HG02885 (cell line): ENCODE data around the gene CPEB3.
"Not testable (repeated sequence)": the region's sequence is repeated elsewhere in the genome, so short reads cannot be mapped to it uniquely, and the experiment has no call there.

Experiments
- ATAC-seq: cut with Tn5 transposase; IDR thresholded peaks from one replicate; pipeline ENCODE4 v1.9.1; 2021; ENCODE audit warnings: mild to moderate bottlenecking; ENCODE audit not compliant: unreplicated experiment, poor library complexity

The CPEB3 gene

DNA sequence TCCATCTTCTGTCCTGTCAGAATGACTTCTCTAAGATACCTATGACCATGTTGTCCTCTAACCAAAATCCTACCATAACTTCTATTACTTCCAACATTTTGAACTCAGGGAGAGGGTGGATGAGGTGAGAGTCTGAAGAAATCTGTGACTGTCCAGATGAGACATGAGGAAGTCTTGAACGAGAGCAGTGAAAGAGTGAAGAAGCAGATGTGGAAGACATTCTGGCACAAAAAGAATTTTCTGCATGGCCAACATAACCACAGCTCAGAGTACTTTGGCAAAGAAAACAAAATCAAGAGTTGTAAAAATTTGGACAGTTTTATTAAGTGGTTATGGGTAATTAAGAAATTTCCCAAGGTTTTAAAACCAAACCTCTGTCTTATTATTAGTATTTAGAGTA lies 141.6 kb downstream of the CPEB3 start:
- no peak for ATAC-seq

- no peak for ATAC-seq
These were observed 144.1 kb downstream of the CPEB3 start for GRCh38 chr10:92146781-92147180.

- ATAC-seq, result no peak
These were observed 144.8 kb downstream of the CPEB3 start for GRCh38 chr10:92146107-92146506.

DNA sequence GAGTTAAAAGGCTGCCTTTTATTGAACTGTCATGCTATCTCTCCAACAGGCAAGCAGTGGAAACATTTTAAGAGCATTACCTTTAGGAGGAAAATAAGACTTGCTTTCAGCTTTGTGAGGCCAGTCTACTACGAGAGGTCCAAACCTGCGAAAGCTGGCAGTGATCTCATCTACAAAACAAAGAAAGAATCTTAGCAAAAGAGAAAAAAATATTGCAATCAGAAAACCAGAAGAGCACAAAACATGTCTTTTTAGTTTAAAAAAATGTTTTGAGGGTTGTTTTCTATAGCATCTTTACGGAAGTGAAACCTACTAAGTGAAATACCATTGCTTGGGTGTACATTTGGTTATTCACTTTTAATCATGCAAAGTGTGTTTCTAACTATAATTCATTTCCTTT lies 147.9 kb downstream of the CPEB3 start:
- ATAC-seq, result peak; percentile 79

GRCh38 chr10:92142512-92142911 lies 148.4 kb downstream of the CPEB3 start:
- ATAC-seq, result no peak

DNA sequence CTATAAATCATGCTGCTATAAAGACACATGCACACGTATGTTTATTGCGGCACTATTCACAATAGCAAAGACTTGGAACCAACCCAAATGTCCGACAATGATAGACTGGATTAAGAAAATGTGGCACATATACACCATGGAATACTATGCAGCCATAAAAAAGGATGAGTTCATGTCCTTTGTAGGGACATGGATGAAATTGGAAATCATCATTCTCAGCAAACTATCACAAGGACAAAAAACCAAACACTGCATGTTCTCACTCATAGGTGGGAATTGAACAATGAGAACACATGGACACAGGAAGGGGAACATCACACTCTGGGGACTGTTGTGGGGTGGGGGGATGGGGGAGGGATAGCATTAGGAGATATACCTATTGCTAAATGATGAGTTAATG lies 149.7 kb downstream of the CPEB3 start:
- not testable (repeated sequence) for ATAC-seq

DNA sequence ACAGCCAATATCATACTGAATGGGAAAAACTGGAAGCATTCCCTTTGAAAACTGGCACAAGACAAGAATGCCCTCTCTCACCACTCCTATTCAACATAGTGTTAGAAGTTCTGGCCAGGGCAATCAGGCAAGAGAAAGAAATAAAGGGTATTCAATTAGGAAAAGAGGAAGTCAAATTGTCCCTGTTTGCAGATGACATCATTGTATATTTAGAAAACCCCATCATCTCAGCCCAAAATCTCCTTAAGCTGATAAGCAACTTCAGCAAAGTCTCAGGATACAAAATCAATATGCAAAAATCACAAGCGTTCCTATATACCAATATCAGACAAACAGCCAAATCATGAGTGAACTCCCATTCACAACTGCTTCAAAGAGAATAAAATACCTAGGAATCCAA lies 156.8 kb downstream of the CPEB3 start:
- not testable (repeated sequence) for ATAC-seq

- no peak for ATAC-seq
These were observed 159.5 kb downstream of the CPEB3 start for GRCh38 chr10:92131275-92131820.

- ATAC-seq, result no peak
These were observed 160.1 kb downstream of the CPEB3 start for GRCh38 chr10:92130622-92131274.

DNA sequence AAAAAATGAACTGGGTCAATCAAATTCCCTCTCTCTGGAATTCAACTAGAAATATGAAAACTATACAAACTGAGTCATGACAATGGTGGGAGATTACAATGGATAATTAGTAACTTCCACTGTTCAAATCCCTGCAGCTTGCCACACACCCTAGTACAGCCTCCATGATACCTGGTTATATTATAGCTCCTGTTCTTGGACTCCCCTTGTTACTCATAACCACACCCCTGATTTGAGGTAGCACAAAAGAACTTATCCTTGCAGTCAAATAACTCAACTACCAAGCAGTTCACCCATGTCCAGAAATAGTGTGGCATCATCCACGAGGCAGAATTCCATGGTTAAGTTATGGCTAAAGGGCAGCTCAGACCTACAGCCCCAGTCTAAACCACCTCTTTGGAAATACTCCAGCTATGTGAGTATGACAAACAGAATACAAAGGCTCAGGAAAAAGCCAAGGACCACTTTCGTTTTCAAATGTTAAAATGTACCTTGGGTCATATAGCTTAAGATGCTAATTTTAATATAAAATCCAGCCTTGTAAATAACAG lies 164.7 kb downstream of the CPEB3 start:
- no peak for ATAC-seq

- no peak for ATAC-seq
These were observed 165.7 kb downstream of the CPEB3 start for GRCh38 chr10:92125144-92125543.

- no peak for ATAC-seq
These were observed 166.2 kb downstream of the CPEB3 start for GRCh38 chr10:92124616-92125143.

- no peak for ATAC-seq
These were observed 166.9 kb downstream of the CPEB3 start for GRCh38 chr10:92124020-92124419.

GRCh38 chr10:92122941-92123450 lies 167.9 kb downstream of the CPEB3 start:
- ATAC-seq, result no peak

GRCh38 chr10:92121686-92122492 lies 169.0 kb downstream of the CPEB3 start:
- no peak for ATAC-seq

GRCh38 chr10:92119340-92119739 lies 171.5 kb downstream of the CPEB3 start:
- ATAC-seq, result no peak

GRCh38 chr10:92114917-92115316 lies 176.0 kb downstream of the CPEB3 start:
- not testable (repeated sequence) for ATAC-seq

- ATAC-seq, result no peak
These were observed 176.8 kb downstream of the CPEB3 start for GRCh38 chr10:92113911-92114600.

- ATAC-seq, result no peak
These were observed 178.4 kb downstream of the CPEB3 start for GRCh38 chr10:92112462-92112861.

- ATAC-seq, result no peak
These were observed 179.4 kb downstream of the CPEB3 start for GRCh38 chr10:92111336-92111939.
